Skeletal muscle tissue (tissue), 4 donors: Measurements from ENCODE around the gene POU6F2. TPM values are rescaled to one million over a fixed set of nuclear protein-coding genes. Genes with fewer than 3 reads are reported as not detected.
"Not testable (repeated sequence)": the region's sequence is repeated elsewhere in the genome, so short reads cannot be mapped to it uniquely, and the experiment has no call there.

Experiments
- H3K27ac ChIP-seq: one replicate; pipeline ENCODE4 v1.7.0; 2013; ENCODE audit warnings: mild to moderate bottlenecking, low read depth, low read length, inconsistent platforms
- H3K27me3 ChIP-seq, 3 donors: one replicate each; pipeline ENCODE4 v1.7.0; 2013; ENCODE audit warnings: low read length in 3 of 3; ENCODE audit not compliant: control insufficient read depth in 3 of 3, insufficient read depth in 3 of 3
- H3K36me3 ChIP-seq, 3 donors: one replicate each; pipeline ENCODE4 v1.7.0; 2013; ENCODE audit warnings: low read length in 3 of 3; ENCODE audit not compliant: control insufficient read depth in 3 of 3, insufficient read depth in 3 of 3
- H3K4me1 ChIP-seq, 3 donors: one replicate each; pipeline ENCODE4 v1.7.0; 2013; ENCODE audit warnings: low read length in 3 of 3, mild to moderate bottlenecking in 3 of 3; ENCODE audit not compliant: control insufficient read depth in 3 of 3, insufficient read depth in 3 of 3
- H3K4me3 ChIP-seq, 3 donors: one replicate each; pipeline ENCODE4 v1.7.0; 2013; ENCODE audit warnings: low read length in 3 of 3
- H3K9ac ChIP-seq, 3 donors: one replicate each; pipeline ENCODE4 v1.7.0; 2013; ENCODE audit warnings: low read length in 3 of 3, mild to moderate bottlenecking in 3 of 3, moderate library complexity in 2 of 3, low read depth in 1 of 3
- H3K9me3 ChIP-seq, 3 donors: one replicate each; pipeline ENCODE4 v1.7.0; 2013; ENCODE audit warnings: low read length in 3 of 3; ENCODE audit not compliant: control insufficient read depth in 3 of 3
- total RNA-seq: library from RNA; depleted of rRNA; stranded (reverse); fragments of >200 nt; gene quantifications from one replicate; pipeline ENCODE4 v1.2.3, GENCODE V29; 2014
- donor health status: Osteomylitis.

Gene POU6F2
- total RNA-seq, 1 donor from 2014 or later: not detected

DNA sequence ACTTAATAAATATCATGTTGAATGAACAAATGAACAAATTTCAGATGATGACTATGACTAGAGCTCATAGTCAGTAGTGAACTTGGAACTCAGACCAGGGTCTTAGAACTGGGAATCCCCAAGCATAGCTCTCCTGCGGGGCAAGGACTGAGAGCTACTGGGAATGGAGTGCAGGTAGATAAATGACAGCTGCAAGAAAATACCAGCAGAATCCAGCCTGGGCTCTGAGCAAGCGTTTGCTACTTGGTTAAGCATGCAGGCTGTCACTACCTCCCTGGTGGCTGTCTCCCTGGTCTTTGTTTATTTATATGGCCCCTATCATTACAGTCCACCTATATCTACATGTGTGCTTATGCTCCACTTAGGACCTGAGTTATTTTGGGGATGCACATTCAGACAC is 208.4 kb downstream of the POU6F2 start:
- H3K4me3 ChIP-seq: no peak overlapping the region

GRCh38 chr7:39186671-39187070 is 209.0 kb downstream of the POU6F2 start:
- H3K4me1 ChIP-seq: no peaks in the 10 kb centered on the region
- no peaks in the 10 kb centered on the region for H3K9me3 ChIP-seq
- H3K27ac ChIP-seq: no peak overlapping the region
- H3K27me3 ChIP-seq: no peaks in the 10 kb centered on the region
- H3K9ac ChIP-seq: no peak overlapping the region
- no peak overlapping the region for H3K4me3 ChIP-seq
- H3K36me3 ChIP-seq: no peaks in the 10 kb centered on the region

More for the DNA sequence above, 208.4 kb downstream of the POU6F2 start:
- Histone ChIP-seq H3K4me1 (no peaks in the 10 kb centered on the region), H3K9ac (no peak overlapping the region), H3K36me3 (no peaks in the 10 kb centered on the region), H3K27ac (no peak overlapping the region), H3K27me3 (no peaks in the 10 kb centered on the region), H3K9me3 (no peaks in the 10 kb centered on the region)

- H3K9ac ChIP-seq: no peak overlapping the region
- H3K4me3 ChIP-seq: no peak overlapping the region
- no peaks in the 10 kb centered on the region for H3K4me1 ChIP-seq
- H3K27me3 ChIP-seq: no peaks in the 10 kb centered on the region
- no peaks in the 10 kb centered on the region for H3K9me3 ChIP-seq
- no peaks in the 10 kb centered on the region for H3K36me3 ChIP-seq
- H3K27ac ChIP-seq: no peak overlapping the region
These were observed 209.4 kb downstream of the POU6F2 start for GRCh38 chr7:39187130-39187529.

GRCh38 chr7:39192476-39192875 is 214.8 kb downstream of the POU6F2 start:
- Histone ChIP-seq H3K36me3 (no peaks in the 10 kb centered on the region), H3K9ac (no peak overlapping the region), H3K27me3 (no peaks in the 10 kb centered on the region), H3K4me1 (no peaks in the 10 kb centered on the region), H3K4me3 (no peak overlapping the region), H3K9me3 (no peaks in the 10 kb centered on the region), H3K27ac (no peak overlapping the region)

DNA sequence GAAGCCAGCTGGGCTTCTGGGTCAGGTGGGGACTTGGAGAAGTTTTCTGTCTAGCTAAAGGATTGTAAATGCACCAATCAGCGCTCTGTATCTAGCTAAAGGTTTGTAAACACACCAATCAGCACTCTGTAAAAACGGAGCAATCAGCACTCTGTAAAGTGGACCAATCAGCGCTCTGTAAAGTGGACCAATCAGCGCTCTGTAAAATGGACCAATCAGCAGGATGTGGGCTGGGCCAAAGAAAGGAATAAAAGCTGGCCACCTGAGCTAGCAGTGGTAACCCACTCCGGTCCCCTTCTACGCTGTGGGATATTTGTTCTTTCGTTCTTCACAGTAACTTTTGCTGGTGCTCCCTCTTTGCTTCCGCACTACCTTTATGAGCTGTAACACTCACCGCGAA is 216.7 kb downstream of the POU6F2 start:
- H3K4me1 ChIP-seq, H3K36me3 ChIP-seq, H3K27me3 ChIP-seq, H3K4me3 ChIP-seq, H3K27ac ChIP-seq, H3K9me3 ChIP-seq, H3K9ac ChIP-seq: not testable (repeated sequence)

DNA sequence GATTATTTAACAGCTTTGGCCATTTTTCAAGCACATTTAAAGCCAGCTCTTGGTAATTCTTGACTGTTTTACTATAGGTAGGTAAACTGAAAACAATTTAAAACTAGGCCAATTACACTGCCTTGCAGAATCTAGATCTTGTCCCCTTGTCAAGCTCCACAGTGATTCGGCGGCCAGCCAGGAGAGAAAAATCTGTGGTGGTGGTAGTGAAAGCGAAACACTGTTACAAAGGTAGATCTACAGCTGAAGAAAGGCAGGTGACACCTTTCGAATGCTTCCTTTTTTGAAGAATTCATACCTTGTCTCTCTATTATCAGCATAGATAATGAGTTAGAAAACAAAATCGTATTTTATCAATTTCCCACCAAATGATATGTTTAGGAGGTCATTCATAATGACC is 218.3 kb downstream of the POU6F2 start:
- no peaks in the 10 kb centered on the region for H3K36me3 ChIP-seq
- no peak overlapping the region for H3K9ac ChIP-seq
- no peaks in the 10 kb centered on the region for H3K9me3 ChIP-seq

DNA sequence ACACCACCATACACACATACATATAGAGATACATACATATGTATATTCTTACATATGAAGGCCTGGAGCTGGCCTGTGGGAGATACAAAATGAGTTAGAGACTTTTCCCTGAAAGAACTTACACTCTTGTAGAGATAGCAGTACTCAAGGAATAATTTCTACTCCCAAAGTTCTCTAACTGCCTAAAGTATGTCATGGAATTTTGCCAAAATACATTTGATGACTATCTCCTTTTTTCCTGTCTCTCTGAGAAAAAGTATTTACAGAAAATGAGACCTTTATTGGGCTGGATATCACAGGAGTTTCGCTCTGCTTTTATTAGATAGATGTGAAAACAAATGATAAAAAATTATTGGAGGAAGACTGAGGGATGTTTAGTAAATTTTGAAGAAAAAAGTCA is 220.1 kb downstream of the POU6F2 start:
- H3K4me3 ChIP-seq: no peak overlapping the region
- H3K27ac ChIP-seq: no peak overlapping the region
- H3K9ac ChIP-seq: no peak overlapping the region
- no peaks in the 10 kb centered on the region for H3K36me3 ChIP-seq
- no peaks in the 10 kb centered on the region for H3K9me3 ChIP-seq
- no peaks in the 10 kb centered on the region for H3K27me3 ChIP-seq
- no peaks in the 10 kb centered on the region for H3K4me1 ChIP-seq

More for the DNA sequence above, 218.3 kb downstream of the POU6F2 start:
- no peak overlapping the region for H3K4me3 ChIP-seq
- no peaks in the 10 kb centered on the region for H3K4me1 ChIP-seq
- H3K27me3 ChIP-seq: no peaks in the 10 kb centered on the region
- H3K27ac ChIP-seq: no peak overlapping the region

DNA sequence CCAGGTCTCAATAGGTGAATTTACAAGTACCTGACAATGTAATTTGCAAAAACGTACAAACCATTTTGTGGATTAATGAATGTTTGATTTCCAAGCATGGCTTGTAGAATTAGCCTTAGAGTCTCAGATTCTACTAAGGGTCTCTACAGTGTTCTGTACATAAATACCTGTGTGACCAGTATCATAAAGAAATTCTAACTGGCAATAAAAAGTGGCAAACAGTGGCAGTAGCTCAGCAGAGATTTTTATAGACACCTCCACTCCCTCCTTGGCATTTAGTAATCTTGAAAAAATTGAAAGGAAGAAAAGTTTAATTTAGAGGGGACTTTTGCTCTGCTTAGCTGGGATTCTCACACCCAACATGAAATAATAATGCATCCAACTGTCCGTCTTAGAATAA is 220.8 kb downstream of the POU6F2 start:
- H3K9ac ChIP-seq: no peak overlapping the region
- no peaks in the 10 kb centered on the region for H3K27me3 ChIP-seq
- no peak overlapping the region for H3K4me3 ChIP-seq
- H3K36me3 ChIP-seq: no peaks in the 10 kb centered on the region
- no peaks in the 10 kb centered on the region for H3K9me3 ChIP-seq
- no peaks in the 10 kb centered on the region for H3K4me1 ChIP-seq
- H3K27ac ChIP-seq: no peak overlapping the region

GRCh38 chr7:39199006-39199405 is 221.3 kb downstream of the POU6F2 start:
- Histone ChIP-seq H3K4me1 (no peaks in the 10 kb centered on the region), H3K4me3 (no peak overlapping the region)

DNA sequence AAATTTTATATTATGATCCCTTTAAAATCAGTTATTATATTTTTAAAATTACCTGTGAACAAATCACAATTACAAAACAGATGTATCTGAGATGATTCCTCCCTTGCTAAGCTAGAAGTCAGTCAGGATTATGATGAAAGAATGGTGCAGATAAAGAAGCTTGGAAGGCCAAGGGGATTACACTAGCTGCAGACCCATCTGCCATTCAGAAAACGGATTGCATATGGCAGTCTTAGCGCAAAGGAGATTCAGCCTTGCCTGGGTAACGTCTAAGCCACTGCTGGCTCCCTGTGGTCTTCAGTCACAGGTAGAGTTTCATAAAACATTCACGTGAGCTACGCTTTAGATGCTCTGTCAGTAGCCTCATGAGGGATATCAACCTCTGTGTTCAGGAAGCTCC is 222.2 kb downstream of the POU6F2 start:
- Histone ChIP-seq H3K27me3 (no peaks in the 10 kb centered on the region), H3K4me3 (no peak overlapping the region), H3K36me3 (no peaks in the 10 kb centered on the region), H3K4me1 (no peaks in the 10 kb centered on the region), H3K9me3 (no peaks in the 10 kb centered on the region), H3K9ac (no peak overlapping the region), H3K27ac (no peak overlapping the region)

More at GRCh38 chr7:39199006-39199405, 221.3 kb downstream of the POU6F2 start:
- Histone ChIP-seq H3K9me3 (no peaks in the 10 kb centered on the region), H3K27me3 (no peaks in the 10 kb centered on the region), H3K36me3 (no peaks in the 10 kb centered on the region), H3K27ac (no peak overlapping the region), H3K9ac (no peak overlapping the region)

DNA sequence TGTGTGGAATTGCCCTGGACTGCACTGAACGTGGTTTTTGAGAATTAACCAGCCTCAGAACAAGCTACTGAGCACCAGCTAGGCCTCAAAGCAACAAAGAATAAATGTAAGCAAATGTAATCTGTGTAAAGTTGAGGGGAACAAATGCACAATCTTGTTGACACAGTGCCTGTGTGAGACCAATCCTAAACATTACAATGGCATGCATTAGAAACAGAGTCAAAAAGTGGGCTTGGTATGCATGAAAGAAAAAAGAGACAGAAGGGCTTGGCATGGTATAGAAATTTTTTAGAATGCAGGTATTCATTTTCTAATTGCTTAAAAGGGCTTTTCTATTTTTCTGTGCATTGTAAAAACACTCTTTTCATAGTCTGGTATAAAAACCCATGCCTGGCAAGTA is 224.3 kb downstream of the POU6F2 start:
- Histone ChIP-seq H3K9me3 (no peaks in the 10 kb centered on the region), H3K9ac (no peak overlapping the region), H3K27me3 (no peaks in the 10 kb centered on the region), H3K36me3 (no peaks in the 10 kb centered on the region), H3K4me1 (no peaks in the 10 kb centered on the region), H3K4me3 (no peak overlapping the region), H3K27ac (no peak overlapping the region)
